ENCODE results near the gene PTPN9.
A peak's percentile ranks its signal among the peaks of the same experiment; 100 is the strongest.
"Not testable (repeated sequence)": the region's sequence is repeated elsewhere in the genome, so short reads cannot be mapped to it uniquely, and the experiment has no call there.

Gene PTPN9

GRCh38 chr15:75582943-75583342, 3.8 kb upstream of the PTPN9 start:
- DNase-seq (ENCODE audit: low spot score), result not testable (repeated sequence)

- DNase-seq (ENCODE audit: low spot score), result peak; percentile 16
Measured at GRCh38 chr15:75578173-75578947, 755 bp downstream of the PTPN9 start.

GRCh38 chr15:75577401-75578172, 1.5 kb downstream of the PTPN9 start:
- peak; percentile 17 for DNase-seq (ENCODE audit: low spot score)

DNA sequence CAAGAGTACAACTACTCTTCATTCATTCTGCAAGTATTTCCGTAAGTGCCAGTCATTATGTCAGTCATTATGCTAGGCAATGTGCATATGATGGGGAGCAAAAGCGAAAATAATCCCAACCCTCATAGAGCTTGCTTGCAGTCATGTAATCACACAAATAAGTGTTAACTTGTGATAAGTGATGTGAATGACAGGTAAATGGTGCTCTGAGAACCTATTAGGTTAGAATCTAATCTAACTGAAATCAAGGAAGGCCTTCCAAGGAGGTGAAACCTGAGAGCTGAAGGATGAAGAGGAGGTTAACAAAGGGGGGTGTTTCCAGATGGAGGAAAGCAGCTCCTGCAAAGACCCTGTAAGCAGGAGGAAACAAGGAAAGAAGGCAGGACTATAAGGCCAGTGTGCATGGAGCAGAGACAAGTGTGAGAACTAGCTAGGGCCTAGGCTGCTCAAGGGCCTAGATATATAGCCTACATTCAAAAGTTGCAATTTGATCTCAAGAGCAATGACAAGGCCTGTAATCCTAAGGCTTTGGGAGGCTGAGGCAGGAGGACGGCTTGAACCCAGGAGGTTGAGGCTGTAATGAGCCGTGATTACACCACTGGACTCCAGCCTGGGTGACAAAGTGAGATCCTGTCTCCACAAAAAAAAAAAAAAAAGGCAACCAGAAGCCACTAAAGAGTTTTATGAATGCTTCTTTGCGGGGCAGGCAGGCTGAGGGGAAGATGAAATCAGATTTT, 5.3 kb downstream of the PTPN9 start:
- DNase-seq (ENCODE audit: low spot score), result no peak

- no peak for DNase-seq (ENCODE audit: low spot score)
Measured at GRCh38 chr15:75570126-75570845, 8.8 kb downstream of the PTPN9 start.

- no peak for DNase-seq (ENCODE audit: low spot score)
Measured at GRCh38 chr15:75565062-75565970, 13.8 kb downstream of the PTPN9 start.

DNA sequence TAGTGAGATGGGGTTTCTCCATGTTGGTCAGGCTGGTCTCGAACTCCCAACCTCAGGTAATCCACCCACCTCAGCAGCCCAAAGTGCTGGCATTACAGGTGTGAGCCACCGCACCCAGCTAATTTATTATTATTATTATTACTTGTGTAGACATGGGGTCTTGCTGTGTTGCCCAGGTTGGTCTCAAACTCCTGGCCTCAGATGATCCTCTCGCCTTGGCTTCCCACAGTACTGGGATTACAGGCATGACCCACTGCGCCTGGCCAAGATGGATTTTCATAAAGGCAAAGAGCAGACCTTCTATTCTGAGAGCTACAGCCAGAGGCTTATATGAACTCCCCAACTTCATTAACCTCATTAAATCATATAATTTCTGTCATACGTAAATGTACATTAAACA, 17.2 kb downstream of the PTPN9 start:
- DNase-seq (ENCODE audit: low spot score), result no peak

DNA sequence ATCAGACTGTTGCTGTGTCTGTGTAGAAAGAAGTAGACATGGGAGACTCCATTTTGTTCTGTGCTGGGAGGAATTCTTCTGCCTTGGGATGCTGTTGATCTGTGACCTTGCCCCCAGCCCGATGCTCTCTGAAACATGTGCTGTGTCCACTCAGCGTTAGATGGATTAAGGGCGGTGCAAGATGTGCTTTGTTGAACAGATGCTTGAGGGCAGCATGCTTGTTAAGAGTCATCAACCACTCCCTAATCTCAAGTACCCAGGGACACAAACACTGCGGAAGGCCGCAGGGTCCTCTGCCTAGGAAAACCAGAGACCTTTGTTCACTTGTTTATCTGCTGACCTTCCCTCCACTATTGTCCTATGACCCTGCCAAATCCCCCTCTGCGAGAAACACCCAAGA, 19.8 kb downstream of the PTPN9 start:
- DNase-seq (ENCODE audit: low spot score), result not testable (repeated sequence)

- not testable (repeated sequence) for DNase-seq (ENCODE audit: low spot score)
Measured at GRCh38 chr15:75558955-75559354, 20.2 kb downstream of the PTPN9 start.

DNA sequence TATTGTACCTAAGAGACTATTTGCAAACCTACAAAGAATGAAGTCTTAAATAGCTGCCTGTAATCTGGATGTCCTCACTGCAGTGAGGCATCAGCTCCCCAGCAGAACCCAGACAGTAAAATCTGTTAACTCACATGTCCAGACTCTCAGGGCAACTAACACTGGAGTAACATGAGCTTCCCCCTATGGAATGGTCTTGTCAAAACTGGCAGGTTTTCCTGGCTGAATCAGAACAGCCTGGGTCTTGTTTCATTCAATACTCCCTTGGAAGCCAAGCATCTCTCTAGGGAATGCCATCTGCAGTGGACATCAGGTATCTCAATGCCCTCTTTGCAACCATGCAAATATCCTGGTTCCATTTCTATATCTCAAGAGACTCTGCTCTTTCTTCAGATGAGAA, 24.4 kb downstream of the PTPN9 start:
- DNase-seq (ENCODE audit: low spot score), result no peak

DNA sequence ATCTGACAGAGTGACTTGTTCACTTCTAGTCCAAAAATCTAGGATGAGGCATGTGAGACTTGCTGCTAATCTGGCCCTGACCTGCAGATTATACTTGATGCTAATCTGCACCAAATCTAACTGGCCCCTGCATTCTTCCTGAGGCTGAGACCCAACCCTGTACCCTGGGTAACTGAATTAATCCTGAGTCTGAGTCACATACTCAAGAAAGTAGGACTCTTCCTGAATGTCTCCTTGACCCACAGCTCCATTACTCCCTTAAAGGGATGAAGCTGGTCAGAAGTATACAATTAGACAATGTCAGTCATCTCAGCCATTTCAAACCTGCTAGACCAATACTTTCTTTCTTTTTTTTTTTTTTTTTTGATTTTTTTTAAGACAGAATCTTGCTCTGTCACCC, 25.5 kb downstream of the PTPN9 start:
- no peak for DNase-seq (ENCODE audit: low spot score)

GRCh38 chr15:75551091-75551490, 28.0 kb downstream of the PTPN9 start:
- DNase-seq (ENCODE audit: low spot score), result no peak

DNA sequence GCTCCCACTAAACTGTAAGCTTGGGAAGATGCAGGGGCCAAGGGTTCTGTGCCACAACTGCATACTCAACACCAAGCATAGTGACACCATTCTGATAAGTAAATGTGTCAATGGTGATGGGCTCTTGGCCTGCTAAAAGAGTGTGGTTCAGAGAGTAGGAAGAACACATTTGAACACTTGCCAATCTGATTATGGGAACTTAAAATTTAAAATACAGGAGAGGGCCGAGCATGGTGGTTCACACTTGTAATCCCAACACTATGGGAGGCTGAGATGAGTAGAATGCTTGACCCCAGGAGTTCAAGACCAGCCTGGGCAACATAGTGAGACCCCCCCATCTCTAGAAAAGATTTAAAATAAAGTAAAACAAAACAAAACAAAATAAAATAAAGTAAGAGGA, 34.1 kb downstream of the PTPN9 start:
- no peak for DNase-seq (ENCODE audit: low spot score)

GRCh38 chr15:75544359-75544758, 34.8 kb downstream of the PTPN9 start:
- no peak for DNase-seq (ENCODE audit: low spot score)

DNA sequence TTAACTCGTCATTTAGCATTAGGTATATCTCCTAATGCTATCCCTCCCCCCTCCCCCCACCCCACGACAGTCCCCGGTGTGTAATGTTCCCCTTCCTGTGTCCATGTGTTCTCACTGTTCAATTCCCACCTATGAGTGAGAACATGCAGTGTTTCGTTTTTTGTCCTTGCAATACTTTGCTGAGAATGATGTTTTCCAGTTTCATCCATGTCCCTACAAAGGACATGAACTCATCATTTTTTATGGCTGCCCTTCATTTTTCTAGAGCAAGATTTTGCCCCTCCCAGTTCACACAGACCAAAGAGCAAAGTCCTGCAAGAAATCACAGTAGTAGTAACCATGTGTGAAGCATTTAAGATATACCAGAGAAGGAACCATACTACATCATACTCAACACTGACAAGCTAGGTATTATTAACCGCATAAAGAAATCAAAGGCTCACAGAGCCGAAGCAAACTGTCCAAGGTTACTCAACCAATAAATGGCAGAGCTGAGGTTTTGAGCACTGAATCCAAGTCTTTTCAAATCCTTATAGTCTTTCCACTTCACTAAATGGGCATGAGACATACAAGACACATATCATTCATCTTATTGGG, 36.1 kb downstream of the PTPN9 start:
- DNase-seq (ENCODE audit: low spot score), result not testable (repeated sequence)

DNA sequence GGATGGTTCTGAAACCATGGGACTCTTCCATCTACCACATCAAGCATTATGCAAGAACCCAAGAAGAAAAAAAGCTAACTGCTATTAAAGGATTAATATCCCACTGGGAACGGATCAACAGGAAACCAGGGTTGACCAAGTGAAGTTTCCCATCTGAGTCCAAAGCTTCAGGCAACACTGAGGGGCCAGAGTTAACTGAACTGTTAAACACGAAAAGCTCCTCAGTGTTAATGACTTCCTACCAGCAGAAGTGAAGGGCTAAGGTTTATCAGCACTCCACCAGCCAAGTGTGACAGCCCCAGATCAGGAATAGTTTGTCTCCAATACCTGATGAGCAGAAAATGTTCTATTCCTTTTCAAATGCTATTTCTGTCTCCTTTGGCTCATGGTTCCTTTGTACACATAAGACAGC, 36.7 kb downstream of the PTPN9 start:
- DNase-seq (ENCODE audit: low spot score), result no peak

GRCh38 chr15:75538376-75538775, 40.7 kb downstream of the PTPN9 start:
- no peak for DNase-seq (ENCODE audit: low spot score)

DNA sequence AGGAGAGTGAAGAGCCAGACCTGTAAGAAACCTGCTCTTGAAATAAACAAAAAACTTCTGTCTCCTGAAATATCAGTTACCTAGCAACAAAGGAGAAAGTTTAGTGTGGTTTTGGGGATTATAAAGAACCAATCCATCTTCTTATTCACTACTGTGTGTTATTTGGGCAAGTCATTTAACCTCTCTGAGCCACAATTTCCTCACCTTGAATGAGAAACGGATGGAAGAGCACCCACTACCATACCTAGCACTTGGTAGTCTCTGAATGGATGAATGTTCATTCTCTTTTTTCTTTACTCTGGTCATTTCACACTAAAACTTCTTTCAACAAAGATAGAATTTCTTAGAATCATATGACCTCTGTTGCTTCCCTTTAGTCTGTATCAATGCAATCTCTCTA, 45.2 kb downstream of the PTPN9 start:
- no peak for DNase-seq (ENCODE audit: low spot score)

DNA sequence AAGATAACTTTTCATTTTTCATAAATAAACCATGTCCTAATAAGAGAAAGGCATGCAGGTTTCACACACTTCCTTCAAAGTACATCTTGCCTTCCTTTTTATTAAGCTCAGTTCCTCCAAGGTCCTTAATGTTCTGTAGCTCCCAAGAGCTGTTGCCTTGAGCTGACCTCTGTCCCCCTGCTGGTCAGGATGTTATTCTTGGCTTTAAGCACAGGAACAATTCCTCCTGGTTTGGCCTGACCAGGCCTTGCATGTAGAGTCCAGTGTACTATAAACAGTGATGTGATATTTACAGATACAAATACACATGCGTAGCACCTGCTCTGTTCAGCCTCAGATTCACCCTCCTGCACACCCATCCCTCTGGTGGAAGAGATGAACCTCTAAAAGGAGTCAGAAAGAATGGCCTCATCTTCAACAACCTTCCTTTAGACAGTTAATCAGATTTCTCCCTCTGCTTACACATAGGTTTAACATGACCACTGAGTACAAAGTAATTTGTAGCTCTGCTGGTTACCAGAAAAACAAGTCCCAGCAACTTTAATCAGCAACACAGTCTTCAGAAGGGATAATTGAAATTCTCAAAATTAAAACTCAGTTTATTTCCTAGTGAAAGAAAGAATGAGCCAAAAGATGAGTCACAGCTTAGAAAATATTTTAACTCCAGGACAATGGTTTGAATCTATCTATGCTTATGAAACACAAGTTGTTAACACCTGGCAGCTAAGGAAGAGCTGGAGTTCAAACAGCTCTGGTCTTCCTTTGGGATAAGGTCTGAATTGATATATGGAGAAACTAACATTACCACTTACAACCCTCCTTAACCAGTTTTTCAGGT, 46.5 kb downstream of the PTPN9 start:
- peak; percentile 26 for DNase-seq (ENCODE audit: low spot score)

GRCh38 chr15:75531041-75531450, 48.1 kb downstream of the PTPN9 start:
- peak; percentile 50 for DNase-seq (ENCODE audit: low spot score)

Data from globus pallidus (tissue), 1 donor.